Left ventricle myocardium inferior (tissue), 1 donor: ENCODE measurements around the gene HTRA3. TPM values are rescaled to one million over a fixed set of nuclear protein-coding genes. Genes with fewer than 3 reads are reported as not detected.
A peak's percentile ranks its signal among the peaks of the same experiment; 100 is the strongest.

ENCODE experiments used
- DNase-seq: peaks from one replicate; pipeline ENCODE4 v3.0.0-alpha.2; 2020
- H3K27ac ChIP-seq: fragments of 200-600 bp; replicated peaks from 2 replicates; pipeline ENCODE4 v1.8.0; 2021
- H3K27me3 ChIP-seq: fragments of 200-600 bp; 2 replicates; pipeline ENCODE4 v1.8.0; 2021; ENCODE audit warnings: low read depth
- H3K36me3 ChIP-seq: fragments of 200-600 bp; 2 replicates; pipeline ENCODE4 v1.8.0; 2021
- H3K4me1 ChIP-seq: fragments of 200-600 bp; 2 replicates; pipeline ENCODE4 v1.8.0; 2021
- H3K4me3 ChIP-seq: fragments of 200-600 bp; 2 replicates; pipeline ENCODE4 v1.8.0; 2021; ENCODE audit warnings: mild to moderate bottlenecking, moderate library complexity
- H3K9me3 ChIP-seq: fragments of 200-600 bp; replicated peaks from 2 replicates; pipeline ENCODE4 v1.8.0; 2021
- intact Hi-C: fragments of 100-400 bp; cut with micrococcal nuclease; formaldehyde crosslinking; loops from one replicate; pipeline ENCODE4 v1.11.0; 2022
- total RNA-seq: library from RNA; stranded (reverse); fragmentation: NEBNext Ultra II Directional; extraction: Animal tissue kit (Norgen Biotek cat#: 25700); gene quantifications from one replicate; pipeline ENCODE4 v1.2.1, GENCODE V29; 2021
- TF ChIP-seq, protein P1 (sequence below): fragments of 200-600 bp; IDR thresholded peaks from 2 replicates; pipeline ENCODE4 v1.8.0; 2021; ENCODE audit warnings: antibody characterized with exemption, mild to moderate bottlenecking, borderline replicate concordance
- donor health status: DM: no; HTN: yes; CAD: no; lungs with severe emphysema.

HTRA3 gene
- total RNA-seq, 1 donor from 2014 or later, result 119 TPM

DNA sequence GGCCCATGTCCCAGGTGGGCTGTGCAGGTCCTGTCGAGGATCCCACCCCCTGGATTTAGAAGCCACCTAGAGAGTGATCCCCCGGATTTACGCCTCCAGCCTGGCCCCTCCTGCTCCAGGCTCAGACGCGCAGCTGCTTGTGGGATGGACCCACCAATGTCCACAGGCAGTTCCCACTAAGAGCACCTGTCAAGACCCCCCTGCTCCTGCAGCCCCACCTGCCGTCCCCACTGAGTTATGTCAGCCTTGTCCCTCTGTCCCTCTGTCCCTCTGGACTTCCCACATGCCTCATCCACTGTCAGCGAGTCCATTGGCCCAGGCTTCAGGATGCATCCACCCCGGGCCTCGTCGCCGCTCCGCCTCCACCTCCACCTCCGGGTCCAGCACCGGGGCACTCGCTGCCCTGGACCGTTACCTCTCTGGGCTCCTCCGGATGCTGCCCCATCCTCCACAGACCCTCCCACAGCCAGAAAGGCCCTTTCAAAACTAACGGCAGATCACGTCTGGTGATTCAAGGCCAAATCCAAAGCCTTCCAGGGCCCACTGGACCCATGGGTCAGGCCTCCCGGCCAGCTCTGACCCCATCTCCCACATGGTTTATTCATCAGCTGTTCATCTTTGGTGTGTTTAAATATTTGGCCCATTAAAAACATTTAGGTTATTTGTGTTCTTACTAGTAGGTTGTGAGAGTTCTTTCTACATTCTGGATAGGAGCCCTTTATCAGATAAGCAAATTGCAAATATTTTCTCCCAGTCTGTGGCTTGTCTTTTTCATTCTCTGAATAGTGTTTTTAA is 28.3 kb downstream of the HTRA3 start:
- Histone ChIP-seq H3K4me3 (no peak overlapping the region), H3K4me1 (no peaks in the 10 kb centered on the region), H3K27me3 (no peaks in the 10 kb centered on the region), H3K36me3 (peaks cover 54% of the 10 kb centered on the region), H3K9me3 (peaks cover 12% of the 10 kb centered on the region), H3K27ac (no peak overlapping the region)
- intact Hi-C loops, result no loop called here
- DNase-seq, result peak; percentile 13
- TF ChIP-seq, protein P1, sequence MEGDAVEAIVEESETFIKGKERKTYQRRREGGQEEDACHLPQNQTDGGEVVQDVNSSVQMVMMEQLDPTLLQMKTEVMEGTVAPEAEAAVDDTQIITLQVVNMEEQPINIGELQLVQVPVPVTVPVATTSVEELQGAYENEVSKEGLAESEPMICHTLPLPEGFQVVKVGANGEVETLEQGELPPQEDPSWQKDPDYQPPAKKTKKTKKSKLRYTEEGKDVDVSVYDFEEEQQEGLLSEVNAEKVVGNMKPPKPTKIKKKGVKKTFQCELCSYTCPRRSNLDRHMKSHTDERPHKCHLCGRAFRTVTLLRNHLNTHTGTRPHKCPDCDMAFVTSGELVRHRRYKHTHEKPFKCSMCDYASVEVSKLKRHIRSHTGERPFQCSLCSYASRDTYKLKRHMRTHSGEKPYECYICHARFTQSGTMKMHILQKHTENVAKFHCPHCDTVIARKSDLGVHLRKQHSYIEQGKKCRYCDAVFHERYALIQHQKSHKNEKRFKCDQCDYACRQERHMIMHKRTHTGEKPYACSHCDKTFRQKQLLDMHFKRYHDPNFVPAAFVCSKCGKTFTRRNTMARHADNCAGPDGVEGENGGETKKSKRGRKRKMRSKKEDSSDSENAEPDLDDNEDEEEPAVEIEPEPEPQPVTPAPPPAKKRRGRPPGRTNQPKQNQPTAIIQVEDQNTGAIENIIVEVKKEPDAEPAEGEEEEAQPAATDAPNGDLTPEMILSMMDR, result no peak

DNA sequence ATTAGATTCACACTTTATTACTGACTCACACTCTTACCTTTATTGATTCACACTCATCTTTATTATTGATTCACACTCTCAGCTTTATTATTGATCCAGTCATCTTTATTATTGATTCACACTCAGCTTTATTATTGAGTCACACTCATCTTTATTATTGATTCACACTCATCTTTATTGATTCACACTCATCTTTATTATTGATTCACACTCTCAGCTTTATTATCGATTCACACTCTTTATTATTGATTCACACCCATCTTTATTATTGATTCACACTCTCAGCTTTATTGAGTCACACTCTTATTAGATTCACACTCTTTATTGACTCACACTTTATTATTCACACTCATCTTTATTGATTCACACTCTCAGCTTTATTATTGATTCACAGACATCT is 31.3 kb downstream of the HTRA3 start:
- H3K9me3 ChIP-seq, result peaks cover 12% of the 10 kb centered on the region
- H3K27me3 ChIP-seq, result no peaks in the 10 kb centered on the region
- peaks cover 13% of the 10 kb centered on the region for H3K4me1 ChIP-seq
- no peak overlapping the region for H3K4me3 ChIP-seq
- no peak for DNase-seq
- H3K36me3 ChIP-seq, result peaks cover 35% of the 10 kb centered on the region
- H3K27ac ChIP-seq, result no peak overlapping the region
- intact Hi-C loops, result no loop called here
- TF ChIP-seq, protein P1, result no peak

DNA sequence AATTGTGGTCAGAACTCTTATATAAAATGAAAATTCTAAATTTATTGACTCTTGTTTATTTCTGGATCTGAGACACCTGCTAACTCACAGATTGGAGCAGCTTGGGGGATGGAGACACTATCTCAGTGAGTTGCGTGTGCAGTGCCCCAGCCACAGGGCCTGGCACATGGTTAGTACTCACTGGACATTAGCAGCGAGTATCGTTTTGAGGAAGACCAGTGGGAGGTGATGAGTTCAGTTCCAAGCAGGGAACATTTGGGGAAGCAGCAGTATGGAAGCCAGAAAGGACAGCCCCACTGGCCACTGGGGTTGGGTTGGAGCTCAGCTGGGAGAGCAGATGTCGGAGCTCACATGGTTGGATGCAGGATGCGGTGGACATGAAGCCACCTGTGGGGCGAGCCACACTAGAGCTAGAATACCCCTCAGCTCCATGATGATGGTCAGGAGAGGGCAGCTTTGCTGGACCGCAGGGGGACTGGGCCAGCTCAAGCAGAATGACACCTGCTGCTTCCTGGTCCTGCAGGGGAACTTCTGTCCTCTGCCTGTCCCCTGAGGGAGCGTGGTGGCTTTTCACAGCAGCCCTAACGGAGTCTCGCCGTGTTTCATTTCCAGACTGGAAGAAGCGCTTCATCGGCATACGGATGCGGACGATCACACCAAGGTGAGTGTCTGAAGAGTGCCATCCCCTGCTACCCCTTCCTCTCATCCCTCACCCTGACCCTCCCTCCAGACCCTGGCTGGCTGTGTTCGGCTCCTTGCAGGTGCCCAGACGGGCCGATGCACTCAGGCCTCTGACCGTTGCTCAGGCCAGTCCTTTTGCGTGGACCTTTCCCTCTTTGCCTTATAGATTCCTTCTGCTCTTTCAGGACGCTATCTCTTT is 32.5 kb downstream of the HTRA3 start:
- Histone ChIP-seq H3K27ac (no peak overlapping the region), H3K27me3 (no peaks in the 10 kb centered on the region), H3K9me3 (peaks cover 12% of the 10 kb centered on the region), H3K36me3 (peaks cover 24% of the 10 kb centered on the region), H3K4me3 (no peak overlapping the region), H3K4me1 (peaks cover 26% of the 10 kb centered on the region)
- peak; percentile 5 for DNase-seq
- intact Hi-C loops, result no loop called here
- TF ChIP-seq, protein P1, result no peak

DNA sequence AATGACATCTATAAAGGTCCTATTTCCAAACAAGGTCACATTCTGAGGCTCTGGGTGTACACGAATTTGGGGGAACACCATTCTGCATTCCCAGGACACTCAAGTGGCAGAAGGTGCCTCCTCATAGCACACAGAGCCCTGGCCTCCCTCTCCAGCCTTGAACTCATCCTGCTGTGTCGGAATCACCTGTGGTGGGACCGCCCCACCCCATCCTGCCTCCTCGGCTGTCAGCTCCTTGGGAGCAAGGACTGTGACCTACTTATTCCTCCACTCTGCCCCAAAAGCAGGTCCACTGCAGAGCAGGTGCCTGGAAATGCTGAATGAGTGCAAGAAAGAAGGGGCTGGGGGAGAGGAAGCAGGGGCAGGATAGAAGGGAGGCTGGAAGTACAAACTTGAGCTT is 33.5 kb downstream of the HTRA3 start:
- Histone ChIP-seq H3K27ac (no peak overlapping the region), H3K36me3 (peaks cover 24% of the 10 kb centered on the region), H3K4me3 (no peak overlapping the region), H3K9me3 (peaks cover 12% of the 10 kb centered on the region), H3K4me1 (peaks cover 34% of the 10 kb centered on the region), H3K27me3 (no peaks in the 10 kb centered on the region)
- intact Hi-C loops, result no loop called here
- DNase-seq, result no peak
- TF ChIP-seq, protein P1, result no peak

DNA sequence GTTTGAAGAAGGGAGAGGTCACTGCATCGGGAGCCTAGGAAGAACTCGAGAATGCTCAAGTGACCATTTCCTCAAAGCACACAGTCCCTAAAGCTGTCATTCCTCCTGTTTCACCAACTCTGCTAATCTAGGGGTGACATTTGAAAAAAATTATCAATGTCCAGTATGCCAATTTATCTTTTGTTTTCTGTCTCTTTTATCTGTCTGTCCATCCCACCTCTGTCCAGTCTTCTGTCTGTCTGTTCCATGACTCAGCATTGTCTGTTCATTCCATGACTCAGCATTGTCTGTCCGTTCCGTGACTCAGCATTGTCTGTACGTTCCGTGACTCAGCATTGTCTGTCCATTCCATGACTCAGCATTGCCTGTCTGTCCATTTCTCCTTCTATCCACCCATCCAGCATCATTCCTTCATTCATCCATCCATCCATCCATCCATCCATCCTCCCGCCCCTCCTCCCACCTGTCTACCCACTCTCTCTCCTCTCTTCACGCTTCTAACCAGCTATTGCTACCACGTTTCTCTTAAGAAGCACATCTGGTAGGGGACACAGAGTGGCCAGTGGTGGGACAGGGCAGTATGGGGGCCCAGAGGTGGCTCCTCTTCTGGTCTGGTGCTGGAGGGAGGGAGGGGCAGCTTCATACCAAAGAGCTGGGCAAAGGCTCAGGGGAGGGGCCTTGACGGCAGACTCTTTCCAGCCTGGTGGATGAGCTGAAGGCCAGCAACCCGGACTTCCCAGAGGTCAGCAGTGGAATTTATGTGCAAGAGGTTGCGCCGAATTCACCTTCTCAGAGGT is 34.1 kb downstream of the HTRA3 start:
- TF ChIP-seq, protein P1, result no peak
- Histone ChIP-seq H3K27me3 (no peaks in the 10 kb centered on the region), H3K36me3 (peaks cover 24% of the 10 kb centered on the region), H3K4me3 (no peak overlapping the region), H3K4me1 (peaks cover 39% of the 10 kb centered on the region), H3K27ac (no peak overlapping the region), H3K9me3 (peaks cover 12% of the 10 kb centered on the region)
- intact Hi-C loops, result no loop called here
- DNase-seq, result peak; percentile 5
